ENCODE measurements around the gene ZFYVE9.

DNA sequence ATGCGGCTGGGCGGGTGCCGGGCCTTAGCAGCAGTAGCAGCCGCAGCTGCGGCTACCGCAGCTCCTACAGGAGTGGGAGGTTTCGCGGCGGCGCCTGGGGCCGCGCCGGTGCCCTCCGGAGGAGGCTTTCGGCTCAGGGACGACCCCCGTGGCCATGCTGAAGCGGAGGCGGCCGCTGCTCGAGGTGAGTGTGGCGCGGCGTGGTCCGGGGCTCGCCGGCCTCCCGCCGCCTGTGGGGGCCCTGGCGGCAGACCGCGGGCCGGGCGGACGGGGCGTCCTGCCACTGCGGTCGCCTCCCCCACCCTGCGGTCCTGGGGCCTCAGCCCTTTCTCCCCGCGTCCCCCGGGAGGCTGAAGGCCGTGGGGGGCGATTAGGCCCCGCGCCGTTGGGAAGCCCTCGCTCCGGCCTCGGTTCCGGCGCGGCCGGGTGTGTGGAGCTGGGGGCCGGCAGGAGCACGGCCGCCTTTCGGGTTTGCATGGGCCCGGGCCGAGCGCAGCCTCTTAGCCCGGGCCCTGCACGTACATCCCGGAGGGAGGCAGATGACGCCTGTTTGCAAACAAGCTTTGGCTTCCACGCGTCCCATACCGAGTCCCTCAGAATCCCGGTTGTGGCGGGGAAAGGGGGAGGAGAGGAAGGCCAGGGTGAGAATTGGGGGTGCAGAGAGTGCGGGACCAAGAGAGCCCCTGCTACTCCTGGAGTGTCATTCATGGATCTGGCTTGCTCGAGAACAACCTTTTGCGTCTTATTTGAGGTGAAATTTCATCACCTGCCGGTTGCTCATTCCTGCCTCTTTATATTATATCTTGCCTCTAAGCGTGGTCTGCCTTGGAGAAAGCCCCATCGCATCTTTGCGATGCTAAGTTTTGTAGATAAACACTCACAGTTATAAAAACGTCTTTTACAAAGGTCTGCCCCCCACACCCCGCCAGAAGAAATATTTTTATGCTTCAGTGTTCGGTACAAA, 613 bp downstream of the ZFYVE9 start:
- TF ChIP-seq PPARA (CRISPR knock-in tag; IDR thresholded peaks at IDR 0.05; ENCODE audit: borderline replicate concordance) (no peak), RARB (CRISPR knock-in tag; IDR thresholded peaks at IDR 0.05) (no peak), ISL1 (CRISPR knock-in tag; IDR thresholded peaks at IDR 0.05) (no peak), ZNF8 (CRISPR knock-in tag; IDR thresholded peaks at IDR 0.05) (no peak)
- TF ChIP-seq, protein P1, sequence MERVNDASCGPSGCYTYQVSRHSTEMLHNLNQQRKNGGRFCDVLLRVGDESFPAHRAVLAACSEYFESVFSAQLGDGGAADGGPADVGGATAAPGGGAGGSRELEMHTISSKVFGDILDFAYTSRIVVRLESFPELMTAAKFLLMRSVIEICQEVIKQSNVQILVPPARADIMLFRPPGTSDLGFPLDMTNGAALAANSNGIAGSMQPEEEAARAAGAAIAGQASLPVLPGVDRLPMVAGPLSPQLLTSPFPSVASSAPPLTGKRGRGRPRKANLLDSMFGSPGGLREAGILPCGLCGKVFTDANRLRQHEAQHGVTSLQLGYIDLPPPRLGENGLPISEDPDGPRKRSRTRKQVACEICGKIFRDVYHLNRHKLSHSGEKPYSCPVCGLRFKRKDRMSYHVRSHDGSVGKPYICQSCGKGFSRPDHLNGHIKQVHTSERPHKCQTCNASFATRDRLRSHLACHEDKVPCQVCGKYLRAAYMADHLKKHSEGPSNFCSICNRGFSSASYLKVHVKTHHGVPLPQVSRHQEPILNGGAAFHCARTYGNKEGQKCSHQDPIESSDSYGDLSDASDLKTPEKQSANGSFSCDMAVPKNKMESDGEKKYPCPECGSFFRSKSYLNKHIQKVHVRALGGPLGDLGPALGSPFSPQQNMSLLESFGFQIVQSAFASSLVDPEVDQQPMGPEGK (CRISPR knock-in tag; IDR thresholded peaks at IDR 0.05; ENCODE audit: borderline replicate concordance) = no peak
- TF ChIP-seq, protein P2, sequence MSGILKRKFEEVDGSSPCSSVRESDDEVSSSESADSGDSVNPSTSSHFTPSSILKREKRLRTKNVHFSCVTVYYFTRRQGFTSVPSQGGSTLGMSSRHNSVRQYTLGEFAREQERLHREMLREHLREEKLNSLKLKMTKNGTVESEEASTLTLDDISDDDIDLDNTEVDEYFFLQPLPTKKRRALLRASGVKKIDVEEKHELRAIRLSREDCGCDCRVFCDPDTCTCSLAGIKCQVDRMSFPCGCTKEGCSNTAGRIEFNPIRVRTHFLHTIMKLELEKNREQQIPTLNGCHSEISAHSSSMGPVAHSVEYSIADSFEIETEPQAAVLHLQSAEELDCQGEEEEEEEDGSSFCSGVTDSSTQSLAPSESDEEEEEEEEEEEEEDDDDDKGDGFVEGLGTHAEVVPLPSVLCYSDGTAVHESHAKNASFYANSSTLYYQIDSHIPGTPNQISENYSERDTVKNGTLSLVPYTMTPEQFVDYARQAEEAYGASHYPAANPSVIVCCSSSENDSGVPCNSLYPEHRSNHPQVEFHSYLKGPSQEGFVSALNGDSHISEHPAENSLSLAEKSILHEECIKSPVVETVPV (CRISPR knock-in tag; IDR thresholded peaks at IDR 0.05) = no peak
